HUES6 (cell line): ENCODE results near the gene ATF7IP.

Experiments used
- H3K27ac ChIP-seq: 2 replicates; pipeline ENCODE4 v1.7.0; 2013; ENCODE audit warnings: low read depth, mild to moderate bottlenecking, low read length, inconsistent platforms
- H3K27me3 ChIP-seq: 2 replicates; pipeline ENCODE4 v1.6.1; 2013; ENCODE audit warnings: low read length; ENCODE audit not compliant: control insufficient read depth, insufficient read depth
- H3K36me3 ChIP-seq: 2 replicates; pipeline ENCODE4 v1.6.1; 2013; ENCODE audit warnings: low read length; ENCODE audit not compliant: control insufficient read depth, insufficient read depth
- H3K4me1 ChIP-seq: 2 replicates; pipeline ENCODE4 v1.6.1; 2013; ENCODE audit warnings: low read length; ENCODE audit not compliant: control insufficient read depth, insufficient read depth
- H3K4me3 ChIP-seq: 2 replicates; pipeline ENCODE4 v1.5.1; 2013; ENCODE audit warnings: low read depth, low read length
- H3K9ac ChIP-seq: one replicate; pipeline ENCODE4 v1.6.1; 2013; ENCODE audit warnings: mild to moderate bottlenecking, low read length
- H3K9me3 ChIP-seq: 2 replicates; pipeline ENCODE4 v1.6.1; 2013; ENCODE audit warnings: low read depth, low read length; ENCODE audit not compliant: control insufficient read depth, insufficient read depth

Gene ATF7IP

GRCh38 chr12:14547571-14547970, 182.1 kb downstream of the ATF7IP start:
- no peaks in the 10 kb centered on the region for H3K4me1 ChIP-seq
- no peaks in the 10 kb centered on the region for H3K36me3 ChIP-seq

DNA sequence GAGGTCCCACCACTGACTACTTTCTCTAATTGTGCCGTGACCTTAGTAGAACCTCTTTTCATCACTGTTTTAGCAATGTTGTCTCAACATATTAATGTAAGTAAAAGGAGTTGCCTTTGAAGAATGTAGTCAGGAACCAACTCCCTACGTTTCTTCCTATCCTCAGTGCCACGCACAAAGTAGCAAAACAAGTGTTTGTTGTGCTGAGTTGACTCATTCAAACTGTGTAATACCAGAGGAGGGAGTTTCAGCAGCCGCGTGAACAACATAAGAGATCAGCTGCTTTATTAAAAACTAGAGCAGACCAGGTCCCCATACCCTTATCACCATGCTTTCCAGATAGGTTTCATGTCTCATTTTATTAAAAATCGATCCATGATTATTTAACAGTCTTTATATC, 183.1 kb downstream of the ATF7IP start:
- H3K4me1 ChIP-seq, result no peaks in the 10 kb centered on the region
- no peaks in the 10 kb centered on the region for H3K27me3 ChIP-seq
- H3K36me3 ChIP-seq, result no peaks in the 10 kb centered on the region
- no peak overlapping the region for H3K4me3 ChIP-seq
- H3K9ac ChIP-seq, result no peak overlapping the region
- no peaks in the 10 kb centered on the region for H3K9me3 ChIP-seq
- H3K27ac ChIP-seq, result no peak overlapping the region

More at GRCh38 chr12:14547571-14547970, 182.1 kb downstream of the ATF7IP start:
- no peaks in the 10 kb centered on the region for H3K27me3 ChIP-seq
- H3K4me3 ChIP-seq, result no peak overlapping the region
- no peak overlapping the region for H3K27ac ChIP-seq
- H3K9ac ChIP-seq, result no peak overlapping the region
- no peaks in the 10 kb centered on the region for H3K9me3 ChIP-seq
